ENCODE results near the gene EPSTI1. TPM values are rescaled to one million over a fixed set of nuclear protein-coding genes. Genes with fewer than 3 reads are reported as not detected.

The EPSTI1 gene
- polyA plus RNA-seq, 1 of the 3 experiments (the other 2 are of a cell fraction), result 0.02 TPM

- 93% methylated on average over 4 of the region's 4 CpGs for WGBS (ENCODE audit: low lambda C conversion rate)
- H3K4me3 ChIP-seq (ENCODE audit: low read depth in 2 of 2, low read length in 1 of 2), result no peak overlapping the region
- ChIA-PET CTCF (interaction anchor here (2.2 kb wide), 1 partner anchor 19 kb away, joined by 5 read pairs; no protein-coding TSS in a partner anchor), POLR2A (no interaction called here)
- H3F3A ChIP-seq (replicated peaks; ENCODE audit: insufficient read depth), result no peaks in the 10 kb centered on the region
- no peaks in the 10 kb centered on the region for H3K4me1 ChIP-seq (ENCODE audit: control insufficient read depth in 1 of 2, insufficient read depth in 2 of 2, low read depth in 1 of 2, low read length in 1 of 2)
- no peak overlapping the region for H3K4me2 ChIP-seq
- no peak for DNase-seq
- no peaks in the 10 kb centered on the region for H3K36me3 ChIP-seq (replicated peaks in 1 of 2; ENCODE audit: control insufficient read depth in 1 of 2, insufficient read depth in 2 of 2, low read length in 1 of 2)
- no peak overlapping the region for H3K27ac ChIP-seq (ENCODE audit: low read depth in 2 of 2, low read length in 1 of 2)
- no peak overlapping the region for H3K9ac ChIP-seq
- no peak overlapping the region for H2AFZ ChIP-seq (ENCODE audit: low read depth)
- H3K27me3 ChIP-seq (ENCODE audit: insufficient read depth), result no peaks in the 10 kb centered on the region
- no peaks in the 10 kb centered on the region for H3K9me2 ChIP-seq
- no peaks in the 10 kb centered on the region for H3K9me3 ChIP-seq
- TF ChIP-seq NFIC (IDR thresholded peaks at IDR 0.05; ENCODE audit: borderline replicate concordance) (no peak), RXRA (IDR thresholded peaks at IDR 0.05; ENCODE audit: borderline replicate concordance, low read depth) (no peak), RCOR1 (IDR thresholded peaks at IDR 0.05; ENCODE audit: low read length) (no peak)
- H4K20me1 ChIP-seq (ENCODE audit: insufficient read depth), result no peaks in the 10 kb centered on the region
- no peaks in the 10 kb centered on the region for H3K79me2 ChIP-seq (ENCODE audit: insufficient read depth)
Observed at GRCh38 chr13:42950181-42950580, 41.9 kb downstream of the EPSTI1 start.

- Histone ChIP-seq H2AFZ (ENCODE audit: low read depth) (no peak overlapping the region), H3K27ac (ENCODE audit: low read depth in 2 of 2, low read length in 1 of 2) (no peak overlapping the region), H3K4me3 (ENCODE audit: low read depth in 2 of 2, low read length in 1 of 2) (no peak overlapping the region), H3K79me2 (ENCODE audit: insufficient read depth) (no peaks in the 10 kb centered on the region), H3K36me3 (replicated peaks in 1 of 2; ENCODE audit: control insufficient read depth in 1 of 2, insufficient read depth in 2 of 2, low read length in 1 of 2) (no peaks in the 10 kb centered on the region), H3K4me1 (ENCODE audit: control insufficient read depth in 1 of 2, insufficient read depth in 2 of 2, low read depth in 1 of 2, low read length in 1 of 2) (no peaks in the 10 kb centered on the region), H3K4me2 (no peak overlapping the region), H3K9ac (no peak overlapping the region), H3K9me2 (no peaks in the 10 kb centered on the region), H3K27me3 (ENCODE audit: insufficient read depth) (no peaks in the 10 kb centered on the region), H4K20me1 (ENCODE audit: insufficient read depth) (no peaks in the 10 kb centered on the region), H3K9me3 (no peaks in the 10 kb centered on the region), H3F3A (replicated peaks; ENCODE audit: insufficient read depth) (no peaks in the 10 kb centered on the region)
- TF ChIP-seq FOXJ3 (CRISPR knock-in tag; IDR thresholded peaks at IDR 0.05), result no peak
- no peak for TF ChIP-seq SIN3A (IDR thresholded peaks at IDR 0.05; ENCODE audit: borderline replicate concordance, low read depth, low read length)
- no peak for TF ChIP-seq EZH2phosphoT487 (IDR thresholded peaks at IDR 0.05; ENCODE audit: borderline replicate concordance, low read depth)
- TF ChIP-seq RXRA (IDR thresholded peaks at IDR 0.05; ENCODE audit: borderline replicate concordance, low read depth), result no peak
- TF ChIP-seq, protein P1, sequence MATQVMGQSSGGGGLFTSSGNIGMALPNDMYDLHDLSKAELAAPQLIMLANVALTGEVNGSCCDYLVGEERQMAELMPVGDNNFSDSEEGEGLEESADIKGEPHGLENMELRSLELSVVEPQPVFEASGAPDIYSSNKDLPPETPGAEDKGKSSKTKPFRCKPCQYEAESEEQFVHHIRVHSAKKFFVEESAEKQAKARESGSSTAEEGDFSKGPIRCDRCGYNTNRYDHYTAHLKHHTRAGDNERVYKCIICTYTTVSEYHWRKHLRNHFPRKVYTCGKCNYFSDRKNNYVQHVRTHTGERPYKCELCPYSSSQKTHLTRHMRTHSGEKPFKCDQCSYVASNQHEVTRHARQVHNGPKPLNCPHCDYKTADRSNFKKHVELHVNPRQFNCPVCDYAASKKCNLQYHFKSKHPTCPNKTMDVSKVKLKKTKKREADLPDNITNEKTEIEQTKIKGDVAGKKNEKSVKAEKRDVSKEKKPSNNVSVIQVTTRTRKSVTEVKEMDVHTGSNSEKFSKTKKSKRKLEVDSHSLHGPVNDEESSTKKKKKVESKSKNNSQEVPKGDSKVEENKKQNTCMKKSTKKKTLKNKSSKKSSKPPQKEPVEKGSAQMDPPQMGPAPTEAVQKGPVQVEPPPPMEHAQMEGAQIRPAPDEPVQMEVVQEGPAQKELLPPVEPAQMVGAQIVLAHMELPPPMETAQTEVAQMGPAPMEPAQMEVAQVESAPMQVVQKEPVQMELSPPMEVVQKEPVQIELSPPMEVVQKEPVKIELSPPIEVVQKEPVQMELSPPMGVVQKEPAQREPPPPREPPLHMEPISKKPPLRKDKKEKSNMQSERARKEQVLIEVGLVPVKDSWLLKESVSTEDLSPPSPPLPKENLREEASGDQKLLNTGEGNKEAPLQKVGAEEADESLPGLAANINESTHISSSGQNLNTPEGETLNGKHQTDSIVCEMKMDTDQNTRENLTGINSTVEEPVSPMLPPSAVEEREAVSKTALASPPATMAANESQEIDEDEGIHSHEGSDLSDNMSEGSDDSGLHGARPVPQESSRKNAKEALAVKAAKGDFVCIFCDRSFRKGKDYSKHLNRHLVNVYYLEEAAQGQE (IDR thresholded peaks at IDR 0.05; ENCODE audit: low read depth, low read length), result no peak
- TF ChIP-seq ELF1 (IDR thresholded peaks at IDR 0.05), result no peak
- TF ChIP-seq TAF1 (IDR thresholded peaks at IDR 0.05; ENCODE audit: borderline replicate concordance, low read depth, low read length), result no peak
- no peak for TF ChIP-seq SMC3 (IDR thresholded peaks at IDR 0.05; ENCODE audit: low read depth, low read length)
- TF ChIP-seq GATA2 (CRISPR knock-in tag; IDR thresholded peaks at IDR 0.05), result no peak
- no peak for TF ChIP-seq RFX5 (IDR thresholded peaks at IDR 0.05; ENCODE audit: low read length)
- no peak for TF ChIP-seq USF1 (IDR thresholded peaks at IDR 0.05; ENCODE audit: borderline replicate concordance, low read depth)
- TF ChIP-seq MAX (IDR thresholded peaks at IDR 0.05; ENCODE audit: low read depth), result no peak
- TF ChIP-seq YY1 (IDR thresholded peaks at IDR 0.05; ENCODE audit: low read depth), result no peak
- TF ChIP-seq FOSL2 (IDR thresholded peaks at IDR 0.05; ENCODE audit: borderline replicate concordance, low read depth), result no peak
- no peak for TF ChIP-seq JUND (IDR thresholded peaks at IDR 0.05)
- CTCF ChIA-PET, result no interaction called here
- DNase-seq, result no peak
- 82% methylated on average over 10 of the region's 11 CpGs for WGBS (ENCODE audit: low lambda C conversion rate)
- POLR2A ChIA-PET, result no interaction called here
Observed at GRCh38 chr13:42947925-42948324, 44.1 kb downstream of the EPSTI1 start.
